Esophagus muscularis mucosa (tissue), 4 donors: ENCODE results near the gene APH1B. TPM values are rescaled to one million over a fixed set of nuclear protein-coding genes. Genes with fewer than 3 reads are reported as not detected.

ENCODE experiments used
- DNase-seq: peaks from one replicate; pipeline ENCODE4 v3.0.0-alpha.2; 2017; ENCODE audit errors: extremely low spot score
- H3K27ac ChIP-seq, 4 donors: fragments of 200-600 bp; sonication (generic); replicated peaks in 1 of 4; 1 replicate in 3 of 4; 2 replicates in 1 of 4; pipeline ENCODE4 v1.5.1; 2016 to 2019; ENCODE audit warnings: mild to moderate bottlenecking in 1 of 4
- H3K27me3 ChIP-seq, 4 donors: fragments of 200-600 bp; sonication (generic); one replicate each; pipeline versions ENCODE4 v1.5.1 to v1.6.0; 2016 to 2019
- H3K36me3 ChIP-seq, 4 donors: fragments of 200-600 bp; sonication (generic); one replicate each; pipeline ENCODE4 v1.5.1; 2016 to 2019
- H3K4me1 ChIP-seq, 4 donors: fragments of 200-600 bp; sonication (generic); one replicate each; pipeline ENCODE4 v1.5.1; 2016 to 2019
- H3K4me3 ChIP-seq, 4 donors: fragments of 200-600 bp; sonication (generic); 1 replicate in 2 of 4; 2 replicates in 2 of 4; pipeline ENCODE4 v1.5.1; 2016 to 2019; ENCODE audit warnings: mild to moderate bottlenecking in 4 of 4, moderate library complexity in 1 of 4
- H3K9me3 ChIP-seq, 4 donors: fragments of 200-600 bp; sonication (generic); 1 replicate in 3 of 4; 2 replicates in 1 of 4; pipeline ENCODE4 v1.5.1; 2016 to 2019
- EP300 ChIP-seq: sonication (generic); formaldehyde crosslinking; IDR thresholded peaks from one replicate; pipeline ENCODE4 v1.6.1; 2017; ENCODE audit warnings: antibody characterized with exemption
- POLR2A ChIP-seq: fragments of 450-650 bp; IDR thresholded peaks from one replicate; pipeline ENCODE4 v1.6.1; 2017; ENCODE audit warnings: antibody characterized with exemption, moderate library complexity, mild to moderate bottlenecking, low read depth
- POLR2AphosphoS5 ChIP-seq, 2 donors: sonication (generic); formaldehyde crosslinking; IDR thresholded peaks; one replicate each; pipeline ENCODE4 v1.6.1; 2017; ENCODE audit warnings: antibody characterized with exemption in 2 of 2
- WGBS: methylation state at CpG from one replicate; pipeline ENCODE4 v1.1.5; 2018; 5-methylcytosine and 5-hydroxymethylcytosine counted together
- intact Hi-C: fragments of 100-400 bp; cut with DNase I; formaldehyde crosslinking; loops from one replicate; pipeline ENCODE4 v1.15.1; 2023
- total RNA-seq, 4 donors: library from RNA; depleted of rRNA; stranded (reverse); fragments of >200 nt; gene quantifications; one replicate each; pipeline versions ENCODE4 v1.1.0 to v1.2.1, GENCODE V29; 2016
- TF ChIP-seq, protein P1 (sequence below), 3 experiments: fragments of 200-600 bp in 2 of 3; fragments of 450-650 bp in 1 of 3; sonication (generic) in 2 of 3; IDR thresholded peaks; one replicate each; pipeline ENCODE4 v1.5.1; 2017 to 2019; ENCODE audit warnings: antibody characterized with exemption in 3 of 3, mild to moderate bottlenecking in 2 of 3, moderate library complexity in 1 of 3

Gene APH1B
- total RNA-seq, 4 donors from 2014 or later = 7.5 to 9.4 (median 8.9) TPM

- no peak for DNase-seq
- H3K27me3 ChIP-seq = no peaks in the 10 kb centered on the region
- H3K9me3 ChIP-seq = no peaks in the 10 kb centered on the region
- intact Hi-C loops = no loop called here
- WGBS = 94% methylated on average over 6 of the region's 6 CpGs
- no peak for TF ChIP-seq POLR2A
- H3K27ac ChIP-seq = no peak overlapping the region
- no peak overlapping the region for H3K4me3 ChIP-seq
- no peaks in the 10 kb centered on the region for H3K4me1 ChIP-seq
- H3K36me3 ChIP-seq = peaks cover 12 to 60% (median 32%) of the 10 kb centered on the region in 4 donors
These were observed 13.9 kb upstream of the APH1B start for GRCh38 chr15:63263519-63263918.

DNA sequence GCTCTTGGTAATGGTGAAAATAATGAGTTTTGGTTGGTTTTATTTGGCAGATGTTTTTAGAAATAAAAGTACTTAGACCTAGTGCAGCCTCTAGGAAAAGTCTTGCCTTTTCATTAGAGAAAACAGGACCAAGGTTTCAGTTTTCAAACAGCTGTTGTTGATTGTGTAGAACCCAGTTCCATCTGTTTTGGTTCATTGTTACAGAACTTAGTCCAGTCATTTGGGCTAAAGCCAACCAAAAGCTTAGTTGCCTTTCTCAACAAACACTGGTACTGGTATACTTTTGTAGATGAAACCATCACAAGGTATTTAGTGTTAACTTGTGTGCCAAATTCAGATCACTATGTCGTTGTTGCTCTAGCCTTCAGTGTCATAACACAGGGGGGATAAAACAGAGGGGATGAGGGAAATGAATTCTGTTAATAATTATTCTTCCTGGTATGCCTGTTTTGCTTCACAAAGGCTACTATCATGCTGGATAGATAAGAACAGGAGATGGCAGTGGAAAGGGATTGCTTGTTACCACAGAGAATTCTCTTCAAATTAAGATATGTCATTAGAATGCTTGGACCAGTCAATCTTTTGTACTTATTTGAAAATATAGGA is 12.6 kb upstream of the APH1B start:
- Histone ChIP-seq H3K36me3 (peaks cover 12 to 51% (median 27%) of the 10 kb centered on the region in 4 donors), H3K27me3 (no peaks in the 10 kb centered on the region), H3K4me1 (no peaks in the 10 kb centered on the region), H3K4me3 (no peak overlapping the region), H3K9me3 (no peaks in the 10 kb centered on the region), H3K27ac (no peak overlapping the region)
- 67% methylated on average over 1 of the region's 1 CpG for WGBS
- intact Hi-C loops = no loop called here
- no peak for DNase-seq
- TF ChIP-seq POLR2A = no peak
- TF ChIP-seq, protein P1, sequence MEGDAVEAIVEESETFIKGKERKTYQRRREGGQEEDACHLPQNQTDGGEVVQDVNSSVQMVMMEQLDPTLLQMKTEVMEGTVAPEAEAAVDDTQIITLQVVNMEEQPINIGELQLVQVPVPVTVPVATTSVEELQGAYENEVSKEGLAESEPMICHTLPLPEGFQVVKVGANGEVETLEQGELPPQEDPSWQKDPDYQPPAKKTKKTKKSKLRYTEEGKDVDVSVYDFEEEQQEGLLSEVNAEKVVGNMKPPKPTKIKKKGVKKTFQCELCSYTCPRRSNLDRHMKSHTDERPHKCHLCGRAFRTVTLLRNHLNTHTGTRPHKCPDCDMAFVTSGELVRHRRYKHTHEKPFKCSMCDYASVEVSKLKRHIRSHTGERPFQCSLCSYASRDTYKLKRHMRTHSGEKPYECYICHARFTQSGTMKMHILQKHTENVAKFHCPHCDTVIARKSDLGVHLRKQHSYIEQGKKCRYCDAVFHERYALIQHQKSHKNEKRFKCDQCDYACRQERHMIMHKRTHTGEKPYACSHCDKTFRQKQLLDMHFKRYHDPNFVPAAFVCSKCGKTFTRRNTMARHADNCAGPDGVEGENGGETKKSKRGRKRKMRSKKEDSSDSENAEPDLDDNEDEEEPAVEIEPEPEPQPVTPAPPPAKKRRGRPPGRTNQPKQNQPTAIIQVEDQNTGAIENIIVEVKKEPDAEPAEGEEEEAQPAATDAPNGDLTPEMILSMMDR (IDR thresholded peaks at IDR 0.05) = no peak
- no peak for TF ChIP-seq POLR2AphosphoS5 (IDR thresholded peaks at IDR 0.05)
- TF ChIP-seq EP300 = no peak

DNA sequence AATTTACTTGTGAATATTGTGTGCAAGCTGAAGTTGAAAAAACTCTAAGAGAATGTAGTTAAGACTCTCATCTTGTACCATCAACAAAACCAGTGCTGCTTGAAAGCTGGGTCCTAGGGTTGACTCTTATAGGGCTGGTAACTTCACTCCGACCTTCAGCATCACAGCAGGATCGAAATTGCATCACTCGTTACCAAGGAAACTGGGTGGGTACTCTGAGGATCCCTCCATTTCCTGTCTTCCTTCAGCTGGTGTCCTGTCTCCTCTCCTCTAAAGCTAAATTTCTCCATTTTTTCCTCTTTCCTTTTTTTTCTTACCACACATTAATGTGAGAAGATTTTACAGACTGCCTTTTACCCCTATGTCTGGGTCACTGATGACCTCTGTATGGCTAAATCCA is 3.0 kb upstream of the APH1B start:
- Histone ChIP-seq H3K27me3 (no peaks in the 10 kb centered on the region), H3K4me1 (peaks cover 5 to 20% (median 15%) of the 10 kb centered on the region in 4 donors), H3K36me3 (no peaks in the 10 kb centered on the region), H3K27ac (no peak overlapping the region), H3K4me3 (no peak overlapping the region), H3K9me3 (no peaks in the 10 kb centered on the region)
- no peak for DNase-seq
- intact Hi-C loops = loop anchor here (10.0 kb wide), 1 partner anchor 120 kb away; the partner anchor contains the start of gene RPS27L
- TF ChIP-seq, protein P1 (IDR thresholded peaks at IDR 0.05) = no peak
- TF ChIP-seq POLR2A (no peak), POLR2AphosphoS5 (IDR thresholded peaks at IDR 0.05) (no peak), EP300 (no peak)
- 83% methylated on average over 3 of the region's 3 CpGs for WGBS

DNA sequence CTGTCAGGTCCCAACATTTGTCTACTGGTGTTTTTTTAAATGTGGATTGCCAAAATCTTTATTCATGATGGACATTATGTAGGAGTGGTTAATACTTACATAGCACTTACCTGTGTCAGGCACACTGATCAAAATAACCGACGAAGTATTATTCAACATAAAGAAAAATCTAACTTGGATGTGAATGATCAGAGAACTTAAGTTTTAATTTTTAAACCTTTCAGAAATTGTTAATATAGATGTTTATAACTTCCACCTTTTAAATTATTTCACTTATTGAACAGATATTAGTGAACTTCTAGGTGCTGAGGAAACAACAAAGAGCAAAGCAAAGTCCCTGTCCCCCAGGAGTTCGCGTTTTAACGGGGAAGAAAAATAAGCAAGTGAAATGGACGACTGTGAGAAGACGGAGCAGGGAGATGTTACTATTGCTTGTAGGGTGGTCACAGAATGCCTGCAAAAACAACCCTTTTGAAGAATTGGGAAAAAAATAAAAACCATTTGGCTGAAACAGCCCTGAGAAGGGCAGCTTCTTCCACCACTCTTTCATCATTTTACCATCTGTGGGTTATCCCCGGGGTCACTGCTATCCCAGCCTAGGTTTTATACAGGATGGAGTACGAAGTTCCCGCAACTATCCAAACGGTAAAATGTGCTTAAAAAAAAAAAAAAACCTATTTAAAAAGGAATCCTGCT is 915 bp upstream of the APH1B start:
- H3K4me1 ChIP-seq = peaks cover 5 to 20% (median 15%) of the 10 kb centered on the region in 4 donors
- TF ChIP-seq, protein P1 (IDR thresholded peaks at IDR 0.05) = no peak
- TF ChIP-seq EP300 (no peak), POLR2A (no peak), POLR2AphosphoS5 (IDR thresholded peaks at IDR 0.05) (no peak)
- peaks cover 0 to 17% (median 6%) of the 10 kb centered on the region in 4 donors for H3K36me3 ChIP-seq
- H3K27me3 ChIP-seq = no peaks in the 10 kb centered on the region
- intact Hi-C loops = loop anchor here (5.0 to 10.0 kb wide), 2 partner anchors 84 to 122 kb away; partner anchors contain the start of gene RPS27L
- H3K27ac ChIP-seq = peak overlapping the region; percentile 85 to 94 (median 92)
- H3K9me3 ChIP-seq = no peaks in the 10 kb centered on the region
- WGBS = 17% methylated on average over 11 of the region's 11 CpGs
- peak overlapping the region; percentile 70 to 98 (median 94) for H3K4me3 ChIP-seq
- DNase-seq = no peak

- 9% methylated on average over 17 of the region's 17 CpGs for WGBS
- TF ChIP-seq POLR2AphosphoS5 (IDR thresholded peaks at IDR 0.05) = no peak
- TF ChIP-seq, protein P1 (IDR thresholded peaks at IDR 0.05) = no peak
- no peak for TF ChIP-seq POLR2A
- TF ChIP-seq EP300 = no peak
- no peaks in the 10 kb centered on the region for H3K27me3 ChIP-seq
- no peak for DNase-seq
- intact Hi-C loops = loop anchor here (5.0 to 10.0 kb wide), 2 partner anchors 86 to 123 kb away; partner anchors contain the start of gene RPS27L
- H3K4me1 ChIP-seq = peaks cover 5 to 20% (median 15%) of the 10 kb centered on the region in 4 donors
- peak overlapping the region; percentile 70 to 98 (median 94) for H3K4me3 ChIP-seq
- peaks cover 0 to 21% (median 6%) of the 10 kb centered on the region in 4 donors for H3K36me3 ChIP-seq
- no peaks in the 10 kb centered on the region for H3K9me3 ChIP-seq
- H3K27ac ChIP-seq = peak overlapping the region; percentile 85 to 94 (median 92)
These were observed 570 bp downstream of the APH1B start for GRCh38 chr15:63277893-63278456.
